HG03565 (cell line): ENCODE results near the gene ABLIM1.

Experiments
- ATAC-seq: cut with Tn5 transposase; IDR thresholded peaks from one replicate; pipeline ENCODE4 v1.9.1; 2021; ENCODE audit warnings: mild to moderate bottlenecking, moderate library complexity; ENCODE audit not compliant: unreplicated experiment

Gene ABLIM1

DNA sequence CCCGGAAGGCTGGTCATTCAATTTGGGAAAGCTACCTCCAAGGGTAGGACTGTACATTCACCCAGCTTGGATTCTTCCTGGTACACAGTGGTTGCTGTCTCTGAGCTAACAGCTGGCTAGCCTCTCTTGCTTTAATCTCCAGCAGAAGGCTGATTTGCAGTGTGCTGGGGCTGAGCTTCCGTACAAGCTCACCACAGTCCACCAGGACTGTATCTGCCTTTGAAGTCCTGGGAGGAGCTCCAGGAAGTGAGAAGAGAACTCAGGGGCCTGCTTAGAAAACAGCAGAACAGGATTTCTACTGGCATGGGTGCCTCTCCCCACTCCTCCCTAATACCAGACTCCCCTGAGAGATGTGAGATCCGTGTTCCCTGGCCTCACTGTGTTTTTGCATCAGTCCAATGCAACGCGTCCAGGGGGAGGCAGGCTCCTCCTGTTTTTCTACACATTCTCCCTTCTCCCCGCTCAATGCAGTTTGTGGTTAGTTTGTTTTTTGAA, 260.4 kb downstream of the ABLIM1 start:
- ATAC-seq = no peak

DNA sequence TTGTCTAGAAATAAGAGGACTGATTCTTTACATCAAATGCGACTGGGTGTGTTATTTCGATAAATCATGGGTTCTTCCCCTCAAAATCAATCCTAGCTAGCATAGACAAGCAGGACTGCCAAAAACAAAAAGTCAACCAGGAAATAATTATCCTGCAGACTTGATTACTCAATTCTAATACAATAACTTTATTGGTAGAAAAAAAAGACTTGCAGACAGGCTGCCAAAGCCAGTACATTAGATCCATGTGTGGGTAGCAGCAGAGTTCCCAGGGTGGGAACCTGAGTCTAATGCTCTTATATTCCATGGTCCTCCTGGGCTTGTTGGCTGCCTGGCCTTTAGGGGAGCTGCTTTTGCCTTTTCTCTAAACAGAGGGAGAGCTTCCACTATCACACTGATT, 261.6 kb downstream of the ABLIM1 start:
- no peak for ATAC-seq

DNA sequence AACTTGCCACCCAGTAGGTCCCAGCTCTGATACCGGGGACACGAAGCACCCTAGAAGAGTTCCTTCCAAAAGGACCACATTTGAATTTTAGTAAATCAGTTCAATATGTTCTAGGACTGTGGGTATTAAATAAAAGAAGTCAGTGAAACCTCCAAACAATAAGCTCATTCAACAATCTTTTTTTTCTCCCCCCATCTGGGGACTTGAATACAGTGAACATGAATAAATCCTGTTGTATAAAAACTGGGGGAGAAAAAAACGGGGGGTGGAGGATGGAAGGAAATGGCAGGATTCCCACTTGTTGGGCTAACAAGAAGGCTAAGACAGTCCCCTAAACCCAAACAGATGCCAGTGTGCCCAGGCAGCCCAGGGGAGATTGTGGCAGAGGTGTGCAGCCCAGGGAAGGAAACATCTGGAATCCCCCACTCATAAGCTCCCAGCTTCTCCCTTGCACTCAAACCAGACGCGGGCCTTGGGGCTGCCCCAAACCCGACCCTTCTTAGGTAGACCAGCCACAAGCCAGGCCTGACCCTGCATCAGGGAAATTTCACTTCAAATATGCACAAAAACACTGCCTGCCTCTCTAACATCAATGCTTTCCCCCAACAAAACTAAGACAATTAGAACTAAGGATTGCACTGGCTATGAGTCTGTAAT, 262.6 kb downstream of the ABLIM1 start:
- ATAC-seq = no peak

DNA sequence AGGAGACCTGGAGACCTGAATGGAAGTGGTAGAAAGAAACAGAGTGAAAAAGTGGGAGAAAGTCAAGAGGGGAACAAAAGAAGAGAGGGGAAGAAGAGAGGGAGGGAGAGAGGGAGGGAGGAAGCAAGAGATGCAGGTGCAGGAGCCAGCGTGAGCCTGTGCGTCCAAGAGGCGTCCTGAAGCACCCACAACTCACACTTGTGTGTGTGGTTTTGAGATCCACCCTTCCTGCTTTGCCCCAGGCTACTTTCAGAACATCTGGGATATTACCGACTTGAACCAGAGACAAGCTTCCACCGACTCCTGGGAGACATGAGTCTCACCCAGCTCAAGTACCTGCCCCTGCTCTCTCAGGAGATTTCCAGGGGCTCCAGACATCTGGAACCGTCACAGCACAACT, 263.5 kb downstream of the ABLIM1 start:
- ATAC-seq = no peak

DNA sequence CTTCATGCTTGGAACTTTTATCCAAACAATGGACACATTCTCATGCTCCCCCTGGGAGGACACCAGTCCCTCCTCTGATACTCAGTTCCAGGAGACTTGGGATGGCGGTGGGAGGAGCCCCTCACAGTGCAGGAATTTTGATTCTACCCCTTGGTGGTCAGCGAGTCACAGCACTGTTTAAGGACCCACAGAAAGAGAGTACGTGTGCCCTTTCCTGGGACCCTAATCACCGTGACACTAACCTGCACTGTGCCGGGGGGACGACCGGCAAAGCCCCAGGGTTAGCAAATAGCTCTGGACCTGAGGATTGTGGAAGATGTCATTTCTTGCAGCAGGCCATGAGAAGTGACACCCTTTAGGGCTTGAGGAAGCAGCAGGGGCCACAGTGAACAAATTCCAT, 264.2 kb downstream of the ABLIM1 start:
- no peak for ATAC-seq

DNA sequence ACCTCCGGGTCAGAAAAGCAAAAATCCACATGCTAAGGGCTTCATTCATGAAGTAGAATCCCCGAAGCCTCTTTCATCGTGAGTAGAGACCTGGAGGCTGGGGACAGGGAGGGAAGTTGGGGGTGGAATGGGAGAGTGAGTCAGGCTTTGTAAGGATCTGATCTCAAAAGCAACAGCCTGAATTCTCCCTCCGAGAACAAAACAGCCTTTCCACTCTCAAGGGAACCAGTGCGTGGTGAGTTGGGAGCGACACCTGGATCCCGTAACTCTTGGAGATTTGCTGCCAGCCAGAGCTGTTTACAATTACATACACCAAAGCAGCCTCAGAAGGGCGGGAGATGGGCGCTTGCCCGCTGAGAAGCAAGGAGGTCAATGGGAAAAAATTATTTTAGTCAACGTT, 264.6 kb downstream of the ABLIM1 start:
- no peak for ATAC-seq

GRCh38 chr10:114392112-114392835, 265.8 kb downstream of the ABLIM1 start:
- ATAC-seq = no peak

DNA sequence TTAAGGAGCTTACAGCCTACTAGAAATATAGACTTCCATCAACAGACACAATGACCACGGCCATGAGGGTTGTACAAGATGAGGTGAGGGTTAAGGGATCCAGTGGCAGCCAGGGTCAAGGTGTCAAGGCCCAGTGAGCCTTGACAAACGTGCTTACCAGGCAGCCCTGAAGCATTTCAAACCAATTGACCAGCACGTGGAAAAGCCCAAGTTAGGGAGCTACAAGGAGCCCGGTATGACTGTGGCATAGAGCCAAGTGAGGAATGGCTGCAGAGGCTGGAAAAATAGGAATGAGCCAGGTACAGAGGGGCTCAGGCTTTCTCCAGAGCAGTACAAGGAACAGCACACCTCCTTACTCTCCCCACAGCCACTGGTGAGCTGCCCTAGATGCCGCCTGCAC, 266.5 kb downstream of the ABLIM1 start:
- ATAC-seq = no peak

- ATAC-seq = no peak
These were observed 268.6 kb downstream of the ABLIM1 start for GRCh38 chr10:114389426-114389825.

DNA sequence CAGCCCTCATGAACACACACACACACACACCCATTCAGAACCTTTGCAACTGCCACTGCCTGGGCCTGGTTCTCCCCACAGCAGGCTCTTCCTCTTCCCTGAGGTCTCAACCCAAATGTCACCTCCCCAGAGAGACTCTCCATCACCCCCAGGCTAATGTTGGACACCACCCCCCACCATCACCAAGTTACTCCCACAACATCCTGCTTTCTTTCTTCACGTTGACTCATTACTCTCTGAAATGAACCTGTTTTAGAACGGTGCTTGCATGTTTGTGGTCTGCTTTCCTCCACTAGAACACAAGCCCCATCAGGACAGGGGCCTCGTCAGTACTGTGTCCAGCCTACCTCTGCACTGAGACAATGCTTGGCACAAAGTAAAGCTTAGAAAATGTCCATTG, 269.8 kb downstream of the ABLIM1 start:
- peak; percentile 80 for ATAC-seq

GRCh38 chr10:114387784-114388183, 270.3 kb downstream of the ABLIM1 start:
- no peak for ATAC-seq

DNA sequence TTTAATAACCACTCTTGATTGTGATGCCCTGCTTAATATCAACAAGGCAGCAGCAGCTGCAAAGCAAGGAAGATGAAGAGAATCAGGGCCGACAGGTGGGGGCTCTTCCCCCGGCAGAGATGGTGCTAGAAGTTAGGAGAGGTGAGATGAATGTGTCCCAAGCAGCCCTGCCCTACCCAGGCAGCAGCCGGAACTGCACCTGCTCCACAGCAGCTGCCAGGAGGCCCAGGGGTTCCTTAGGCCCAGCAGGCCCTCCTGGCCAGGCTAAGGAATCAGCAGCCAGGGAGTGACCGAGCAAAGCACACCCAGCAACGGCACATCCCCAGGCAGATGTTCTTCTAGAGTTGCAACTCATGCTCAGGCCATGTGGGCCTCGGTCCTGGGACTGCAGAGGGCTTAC, 271.6 kb downstream of the ABLIM1 start:
- ATAC-seq = no peak

- ATAC-seq = no peak
These were observed 272.5 kb downstream of the ABLIM1 start for GRCh38 chr10:114385557-114385956.

DNA sequence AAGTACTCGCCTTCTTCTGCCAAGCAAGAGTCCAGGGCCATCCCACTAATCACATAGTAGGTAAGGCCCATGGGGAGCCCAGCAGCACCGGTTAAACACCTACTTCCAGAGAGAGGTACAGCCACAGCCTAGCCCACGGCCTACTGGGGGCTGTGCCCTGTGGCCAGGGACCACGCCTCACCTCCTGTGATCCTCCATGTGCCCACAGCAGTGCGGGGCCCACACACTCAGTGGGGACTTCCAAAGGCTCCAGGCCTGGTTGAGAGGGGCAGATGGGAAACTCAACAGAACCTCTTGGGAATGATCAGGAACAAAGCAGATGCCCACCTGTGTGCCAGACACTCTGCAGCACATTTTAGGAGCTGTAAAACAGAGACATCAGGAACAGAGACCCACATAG, 273.5 kb downstream of the ABLIM1 start:
- no peak for ATAC-seq

- no peak for ATAC-seq
These were observed 273.9 kb downstream of the ABLIM1 start for GRCh38 chr10:114384181-114384580.
